ENCODE measurements around the gene IER3.
"Not testable (repeated sequence)": the region's sequence is repeated elsewhere in the genome, so short reads cannot be mapped to it uniquely, and the experiment has no call there.

IER3 gene

DNA sequence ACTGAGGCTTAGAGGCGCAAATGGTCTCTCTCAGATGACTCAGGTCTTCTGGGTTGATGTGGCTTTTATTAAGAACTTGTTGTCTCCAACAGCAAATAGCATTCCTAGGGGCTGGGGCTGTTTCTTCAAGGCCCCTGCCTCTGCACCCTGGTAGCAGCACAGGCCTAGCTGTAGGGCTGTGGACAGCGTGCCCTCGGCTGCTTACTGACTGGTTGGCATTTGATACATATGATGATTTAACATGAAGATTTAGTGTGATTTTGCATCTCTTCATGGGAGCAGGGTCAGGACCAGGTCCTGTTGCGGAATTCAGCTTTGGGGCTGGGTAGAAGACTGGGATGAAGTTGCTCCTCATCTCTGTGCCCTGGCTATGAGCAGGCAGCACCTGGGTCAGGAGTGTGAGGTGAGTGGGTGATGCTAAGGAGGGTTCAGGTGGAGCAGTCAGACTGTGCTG lies 24.3 kb upstream of the IER3 start:
- DNase-seq (ENCODE audit: low read depth, low spot score): no peak

DNA sequence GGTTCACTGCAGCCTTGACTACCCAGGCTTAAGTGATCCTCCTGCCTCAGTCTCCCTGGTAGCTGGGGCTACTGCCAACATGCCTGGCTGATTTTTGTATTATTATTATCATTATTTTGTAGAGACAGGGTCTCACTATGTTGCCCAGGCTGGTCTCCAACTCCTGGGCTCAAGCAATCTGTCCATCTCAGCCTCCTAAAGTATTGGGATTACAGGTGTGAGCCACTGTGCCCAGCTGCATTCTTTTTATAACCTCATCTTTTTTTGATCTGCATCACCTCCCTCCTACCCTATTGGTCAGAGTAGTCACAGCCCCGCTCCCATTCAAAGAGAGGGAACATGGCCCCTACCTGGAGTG lies 23.6 kb upstream of the IER3 start:
- no peak for DNase-seq (ENCODE audit: low read depth, low spot score)

DNA sequence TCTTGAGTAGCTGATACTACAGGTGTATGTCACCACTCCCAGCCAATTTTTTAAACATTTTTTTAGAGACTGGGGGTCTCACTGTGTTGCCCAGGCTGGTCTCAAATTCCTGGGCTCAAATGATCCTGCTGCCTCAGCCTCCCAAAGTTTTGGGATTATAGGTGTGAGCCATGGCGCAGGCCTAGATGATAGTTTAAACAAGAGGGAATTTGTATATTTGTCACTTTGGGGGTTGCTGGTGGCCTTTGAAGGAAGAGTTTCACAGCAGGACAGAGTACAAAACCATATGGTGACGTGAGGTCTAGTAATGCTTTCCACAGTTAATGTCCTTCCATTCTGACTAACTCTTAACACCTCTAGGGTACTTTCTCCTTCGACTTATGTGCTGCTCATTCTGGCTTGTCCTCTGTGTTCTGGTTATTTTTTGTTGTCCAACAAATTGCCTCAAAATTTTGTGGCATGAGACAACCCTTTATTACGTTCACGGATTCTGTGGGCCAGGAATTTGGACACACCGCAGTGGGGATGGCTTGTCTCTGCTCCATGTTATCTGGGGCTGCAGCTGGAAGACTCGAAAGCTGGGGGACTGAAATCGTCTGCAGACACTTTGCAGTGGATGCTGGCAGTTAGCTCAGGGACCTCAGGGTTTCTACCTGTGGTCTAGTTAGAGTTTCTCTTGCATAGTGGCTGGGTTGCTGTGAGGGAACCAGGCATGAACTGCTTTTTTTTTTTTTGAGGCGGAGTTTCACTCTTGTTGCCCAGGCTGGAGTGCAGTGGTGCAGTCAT lies 23.0 kb upstream of the IER3 start:
- DNase-seq (ENCODE audit: low read depth, low spot score): no peak

- no peak for DNase-seq (ENCODE audit: low read depth, low spot score)
Measured at GRCh38 chr6:30766461-30767157, 22.3 kb upstream of the IER3 start.

- DNase-seq (ENCODE audit: low read depth, low spot score): not testable (repeated sequence)
Measured at GRCh38 chr6:30765495-30765894, 21.1 kb upstream of the IER3 start.

- DNase-seq (ENCODE audit: low read depth, low spot score): not testable (repeated sequence)
Measured at GRCh38 chr6:30764490-30765043, 20.2 kb upstream of the IER3 start.

DNA sequence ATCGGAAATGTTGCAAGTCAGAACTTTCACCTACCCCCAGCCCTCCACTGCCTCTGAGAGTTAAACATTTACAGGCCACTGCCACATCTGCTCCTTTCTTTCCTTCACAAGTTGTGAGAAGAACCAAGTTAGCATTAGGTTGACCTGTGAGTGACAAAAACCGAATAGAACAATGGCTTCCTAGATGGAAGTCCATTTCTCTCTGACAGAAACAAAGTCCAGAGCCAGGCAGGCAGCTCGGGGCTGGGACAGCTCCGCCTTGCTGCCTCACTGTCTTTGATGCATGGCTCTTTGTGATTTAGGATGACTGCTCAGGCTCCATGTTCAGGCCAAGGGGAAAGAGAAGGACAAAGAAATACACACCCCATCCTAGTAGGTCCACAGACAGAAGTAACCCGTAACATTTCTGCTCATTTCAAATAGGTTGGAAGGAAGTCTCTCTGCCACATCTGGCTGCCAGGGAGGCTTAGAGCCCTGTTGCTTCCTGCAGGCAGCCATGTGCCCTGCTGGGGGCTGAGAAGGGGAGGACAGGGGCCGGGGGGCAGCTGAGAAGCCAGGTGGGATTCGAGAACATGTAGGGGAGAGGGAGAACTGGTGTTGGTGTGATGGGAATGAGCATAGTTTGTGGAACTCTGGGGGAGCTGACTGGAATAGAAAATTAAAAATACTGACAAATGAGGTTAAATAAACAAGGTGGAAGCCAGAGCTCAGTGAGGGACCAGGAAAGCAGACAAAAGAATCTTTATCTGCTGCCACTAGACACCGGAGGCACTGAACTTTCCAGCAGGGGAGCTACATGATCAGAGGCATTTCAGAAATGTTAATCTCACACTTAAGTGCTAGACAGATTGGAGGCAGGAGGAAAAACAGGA lies 19.5 kb upstream of the IER3 start:
- DNase-seq (ENCODE audit: low read depth, low spot score): no peak

GRCh38 chr6:30763155-30763617 lies 18.8 kb upstream of the IER3 start:
- no peak for DNase-seq (ENCODE audit: low read depth, low spot score)

- no peak for DNase-seq (ENCODE audit: low read depth, low spot score)
Measured at GRCh38 chr6:30761791-30762429, 17.6 kb upstream of the IER3 start.

DNA sequence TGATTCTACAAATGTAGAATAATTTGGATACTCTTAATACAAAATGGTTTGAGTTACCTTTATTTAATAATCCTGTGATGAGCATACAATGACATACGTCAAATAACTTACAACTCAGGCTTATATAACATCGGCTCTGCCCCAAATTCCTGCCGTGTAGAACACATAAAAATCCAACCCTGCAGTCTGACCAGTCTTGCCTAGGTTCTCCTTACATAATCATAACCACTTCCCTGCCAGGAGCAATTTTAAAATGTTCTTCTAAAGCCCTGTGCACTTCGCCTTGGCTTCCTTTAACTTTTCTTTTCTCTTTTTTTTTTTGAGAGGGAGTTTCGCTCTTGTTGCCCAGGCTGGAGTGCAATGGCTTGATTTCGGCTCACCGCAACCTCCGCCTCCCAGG lies 16.2 kb upstream of the IER3 start:
- no peak for DNase-seq (ENCODE audit: low read depth, low spot score)

DNA sequence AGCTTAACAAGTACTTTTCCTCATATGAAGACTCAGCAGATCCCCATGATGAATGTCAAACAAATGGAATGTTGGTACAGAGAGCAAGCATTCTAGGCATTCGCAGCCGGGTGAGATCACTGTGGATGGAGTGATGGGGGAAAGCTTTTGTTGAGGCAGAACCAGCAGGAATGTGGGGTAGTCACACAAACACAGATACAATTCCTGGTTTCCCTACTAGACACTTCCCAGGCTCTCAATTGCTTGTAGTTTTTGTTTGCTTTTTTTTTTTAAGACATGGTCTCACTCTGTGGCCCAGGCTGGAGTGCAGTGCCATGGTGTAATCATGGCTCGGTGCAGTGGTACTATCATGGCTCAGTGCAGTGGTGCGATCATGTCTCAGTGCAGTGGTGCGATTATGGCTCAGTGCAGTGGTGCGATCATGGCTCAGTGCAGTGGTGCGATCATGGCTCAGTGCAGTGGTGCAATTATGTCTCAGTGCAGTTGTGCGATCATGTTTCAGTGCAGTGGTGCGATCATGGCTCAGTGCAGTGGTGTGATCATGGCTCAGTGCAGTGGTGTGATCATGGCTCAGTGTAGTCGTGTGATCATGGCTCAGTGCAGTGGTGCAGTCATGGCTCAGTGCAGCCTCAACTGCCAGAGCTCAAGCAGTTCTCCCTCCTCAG lies 15.4 kb upstream of the IER3 start:
- DNase-seq (ENCODE audit: low read depth, low spot score): no peak

- no peak for DNase-seq (ENCODE audit: low read depth, low spot score)
Measured at GRCh38 chr6:30757261-30757904, 13.0 kb upstream of the IER3 start.

DNA sequence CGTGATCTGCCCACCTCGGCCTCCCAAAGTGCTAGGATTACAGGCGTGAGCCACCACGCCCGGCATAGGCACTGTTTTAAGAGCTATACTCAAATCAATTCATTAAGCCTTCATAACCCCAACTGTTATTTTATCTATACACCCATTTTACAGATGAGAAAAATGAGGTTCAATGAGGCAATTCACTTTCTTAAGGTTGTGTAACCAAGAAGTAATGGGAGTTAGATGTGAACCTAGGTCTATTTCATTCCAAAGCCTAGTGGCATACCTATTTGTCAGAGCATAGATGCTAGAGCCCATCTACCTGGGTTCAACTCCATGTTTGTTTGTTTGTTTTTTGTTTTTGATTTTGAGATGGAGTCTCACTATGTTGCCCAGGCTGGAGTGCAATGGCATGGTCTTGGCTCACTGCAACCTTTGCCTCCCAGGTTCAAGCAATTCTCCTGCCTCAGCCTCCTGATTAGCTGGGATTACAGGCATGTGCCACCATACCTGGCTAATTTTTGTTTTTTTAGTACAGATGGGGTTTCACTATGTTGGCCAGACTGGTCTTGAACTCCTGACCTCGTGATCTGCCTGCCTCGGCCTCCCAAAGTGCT lies 12.2 kb upstream of the IER3 start:
- DNase-seq (ENCODE audit: low read depth, low spot score): not testable (repeated sequence)

GRCh38 chr6:30754631-30755030 lies 10.3 kb upstream of the IER3 start:
- no peak for DNase-seq (ENCODE audit: low read depth, low spot score)

DNA sequence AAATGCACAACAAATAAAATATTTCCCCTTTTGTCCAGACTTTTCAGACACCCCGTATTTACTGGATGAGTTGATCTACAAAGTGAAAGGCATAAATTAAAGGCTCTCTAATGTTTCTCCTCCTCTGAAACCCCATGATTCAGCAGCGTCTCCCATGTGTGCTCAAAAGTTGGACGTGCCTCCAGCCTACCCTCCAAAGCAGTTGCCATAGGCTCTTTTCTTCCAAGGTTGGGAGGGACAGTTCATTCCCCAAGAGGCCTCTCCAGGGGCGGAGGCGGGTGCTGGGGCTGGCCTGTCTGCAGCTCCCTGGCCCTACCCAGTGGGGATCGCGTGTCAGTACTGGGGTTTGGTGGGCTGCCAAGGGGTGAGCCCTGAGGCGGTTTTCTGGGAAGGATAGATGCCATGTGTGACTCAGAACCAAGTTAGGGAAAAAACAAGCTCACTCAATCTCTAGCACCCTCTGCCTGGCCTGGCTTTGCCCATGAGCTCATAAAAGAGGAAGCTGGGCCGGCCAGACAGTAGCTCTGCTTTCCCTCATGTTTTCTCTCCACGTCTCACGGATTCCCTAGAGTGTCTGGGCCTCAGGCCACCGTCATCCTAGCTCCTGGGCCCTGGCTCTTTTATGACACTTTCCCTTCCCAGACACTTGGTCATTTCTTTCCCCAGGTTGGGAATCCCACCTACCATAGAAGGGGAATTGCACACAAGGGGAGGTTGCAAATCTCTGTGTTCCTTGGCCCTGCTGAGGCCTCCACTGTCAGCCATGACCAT lies 8.0 kb upstream of the IER3 start:
- no peak for DNase-seq (ENCODE audit: low read depth, low spot score)

- no peak for DNase-seq (ENCODE audit: low read depth, low spot score)
Measured at GRCh38 chr6:30750379-30750668, 6.0 kb upstream of the IER3 start.

GRCh38 chr6:30749554-30750378 lies 5.4 kb upstream of the IER3 start:
- DNase-seq (ENCODE audit: low read depth, low spot score): no peak

DNA sequence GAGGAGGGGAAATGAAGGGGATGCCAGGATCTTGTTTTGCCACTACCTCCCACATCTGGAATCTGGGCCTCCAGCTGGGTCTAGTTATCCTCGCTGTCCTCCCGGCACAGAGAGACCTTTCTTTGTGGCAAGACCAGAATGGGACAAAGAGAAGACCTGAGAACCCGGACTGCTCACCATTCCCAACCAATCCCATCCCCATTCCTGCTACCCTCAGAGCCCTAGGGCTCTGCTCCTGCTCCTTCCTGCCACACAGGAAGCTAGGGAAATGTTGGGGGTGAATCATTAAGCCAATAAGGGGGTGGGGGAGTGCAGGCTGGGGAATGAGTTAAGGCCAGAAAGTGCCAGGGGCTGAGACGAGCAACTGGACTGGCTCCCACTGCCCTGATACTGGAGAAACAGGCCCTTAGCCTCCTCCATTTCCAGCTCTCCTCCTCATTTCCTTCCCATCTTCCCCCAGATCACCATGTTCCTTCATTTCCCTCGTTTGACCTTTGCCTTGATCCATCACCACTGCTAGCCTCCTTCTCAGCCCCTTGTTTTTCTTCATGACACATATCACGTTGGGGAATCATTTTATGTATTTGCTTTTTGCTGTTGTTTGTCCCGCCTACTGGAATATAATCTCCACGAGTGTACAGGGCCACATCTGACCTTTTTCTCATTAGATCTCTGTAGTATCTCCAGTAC lies 4.6 kb upstream of the IER3 start:
- no peak for DNase-seq (ENCODE audit: low read depth, low spot score)
